Globus pallidus (tissue), 1 donor: Measurements from ENCODE around the gene MAP7.
"Not testable (repeated sequence)": the region's sequence is repeated elsewhere in the genome, so short reads cannot be mapped to it uniquely, and the experiment has no call there.

Experiments
- DNase-seq: peaks from one replicate; pipeline ENCODE4 v3.0.0-alpha.2; 2015; ENCODE audit warnings: low spot score

Gene MAP7

GRCh38 chr6:136334465-136334846, 215.8 kb downstream of the MAP7 start:
- peak; percentile 39 for DNase-seq

GRCh38 chr6:136333824-136334464, 216.3 kb downstream of the MAP7 start:
- peak; percentile 54 for DNase-seq

- no peak for DNase-seq
Measured at GRCh38 chr6:136331461-136331860, 218.8 kb downstream of the MAP7 start.

GRCh38 chr6:136330634-136331033, 219.6 kb downstream of the MAP7 start:
- no peak for DNase-seq

GRCh38 chr6:136326038-136326553, 224.1 kb downstream of the MAP7 start:
- no peak for DNase-seq

- no peak for DNase-seq
Measured at GRCh38 chr6:136324686-136325380, 225.4 kb downstream of the MAP7 start.

GRCh38 chr6:136323431-136324112, 226.7 kb downstream of the MAP7 start:
- DNase-seq, result peak; percentile 55

- DNase-seq, result no peak
Measured at GRCh38 chr6:136319732-136320131, 230.5 kb downstream of the MAP7 start.

GRCh38 chr6:136318676-136319075, 231.5 kb downstream of the MAP7 start:
- DNase-seq, result no peak

- no peak for DNase-seq
Measured at GRCh38 chr6:136317971-136318370, 232.3 kb downstream of the MAP7 start.

GRCh38 chr6:136317021-136317694, 233.1 kb downstream of the MAP7 start:
- peak; percentile 74 for DNase-seq

- no peak for DNase-seq
Measured at GRCh38 chr6:136315594-136315993, 234.6 kb downstream of the MAP7 start.

GRCh38 chr6:136312975-136313374, 237.2 kb downstream of the MAP7 start:
- DNase-seq, result no peak

- DNase-seq, result no peak
Measured at GRCh38 chr6:136309729-136310311, 240.4 kb downstream of the MAP7 start.

- DNase-seq, result no peak
Measured at GRCh38 chr6:136309171-136309570, 241.1 kb downstream of the MAP7 start.

- not testable (repeated sequence) for DNase-seq
Measured at GRCh38 chr6:136308469-136308868, 241.8 kb downstream of the MAP7 start.

- no peak for DNase-seq
Measured at GRCh38 chr6:136307351-136307750, 242.9 kb downstream of the MAP7 start.

GRCh38 chr6:136306466-136306865, 243.8 kb downstream of the MAP7 start:
- DNase-seq, result peak; percentile 95

GRCh38 chr6:136304410-136304809, 245.8 kb downstream of the MAP7 start:
- DNase-seq, result no peak

- DNase-seq, result no peak
Measured at GRCh38 chr6:136303516-136303915, 246.7 kb downstream of the MAP7 start.

GRCh38 chr6:136294621-136295020, 255.6 kb downstream of the MAP7 start:
- DNase-seq, result no peak
